Measurements from ENCODE around the gene HSF2. TPM values are rescaled to one million over a fixed set of nuclear protein-coding genes. Genes with fewer than 3 reads are reported as not detected.
A peak's percentile ranks its signal among the peaks of the same experiment; 100 is the strongest.
"Not testable (repeated sequence)": the region's sequence is repeated elsewhere in the genome, so short reads cannot be mapped to it uniquely, and the experiment has no call there.

The HSF2 gene
- total and polyA plus RNA-seq, 8 donors, result 11.0 to 45.9 (median 38.0) TPM

- Histone ChIP-seq H3K9me3 (no peaks in the 10 kb centered on the region), H3K4me1 (no peaks in the 10 kb centered on the region), H3K4me3 (no peak overlapping the region), H3K27me3 (no peaks in the 10 kb centered on the region), H3K36me3 (peaks cover 0 to 64% of the 10 kb centered on the region in 2 donors), H3K27ac (no peak overlapping the region)
- TF ChIP-seq CTCF (IDR thresholded peaks at IDR 0.05), result no peak
- no peak for DNase-seq
- ATAC-seq, result no peak
- intact Hi-C loops (cut with DNase I), result no loop called here
These were observed 45.8 kb downstream of the HSF2 start for GRCh38 chr6:122445274-122445673.

DNA sequence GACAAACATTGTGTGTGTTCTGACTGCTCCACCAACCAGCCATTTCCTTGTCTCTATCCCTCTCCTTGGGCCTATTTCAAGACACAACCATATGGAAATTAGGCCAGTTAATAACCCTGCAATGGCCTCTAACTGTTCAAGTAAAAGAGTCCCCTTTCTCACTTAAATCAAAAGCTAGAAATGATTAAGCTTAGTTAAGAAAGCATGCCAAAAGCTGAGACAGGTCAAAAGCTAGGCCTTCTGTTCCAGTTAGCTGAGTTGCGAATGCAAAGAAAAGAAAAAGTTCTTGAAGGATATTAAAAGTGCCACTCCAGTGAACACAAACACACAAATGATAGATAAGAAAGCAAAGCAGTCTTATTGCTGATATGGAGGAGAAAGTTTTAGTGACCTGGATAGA is 49.6 kb downstream of the HSF2 start:
- no peak for TF ChIP-seq CTCF (IDR thresholded peaks at IDR 0.05)
- no peaks in the 10 kb centered on the region for H3K9me3 ChIP-seq
- no peak overlapping the region for H3K4me3 ChIP-seq
- H3K4me1 ChIP-seq, result no peaks in the 10 kb centered on the region
- no peak overlapping the region for H3K27ac ChIP-seq
- intact Hi-C loops (cut with DNase I), result no loop called here
- peak; percentile 82 for ATAC-seq
- DNase-seq, result peak in 1 of 4 donors; percentile 18
- H3K27me3 ChIP-seq, result no peaks in the 10 kb centered on the region
- H3K36me3 ChIP-seq, result peaks cover 6 to 91% of the 10 kb centered on the region in 2 donors

DNA sequence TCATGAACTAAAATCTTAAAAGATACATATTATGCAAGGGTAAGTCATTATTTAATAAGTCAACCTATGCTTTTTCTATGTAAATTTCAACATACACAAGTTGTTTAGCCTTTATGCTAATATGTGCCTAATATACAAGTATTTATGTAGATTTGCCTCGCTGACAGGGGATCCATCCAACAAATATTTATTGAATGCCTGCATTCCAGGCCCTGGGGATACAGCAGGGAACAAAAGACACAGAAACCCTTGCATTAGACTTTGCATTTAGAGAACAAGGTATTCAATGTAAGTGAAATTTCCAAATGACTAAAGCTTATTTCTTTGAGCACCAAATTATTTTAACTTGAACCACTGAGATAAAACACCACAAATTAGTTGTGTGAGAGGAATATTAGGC is 53.1 kb downstream of the HSF2 start:
- peaks cover 8 to 97% of the 10 kb centered on the region in 2 donors for H3K36me3 ChIP-seq
- ATAC-seq, result no peak
- intact Hi-C loops (cut with DNase I), result no loop called here

DNA sequence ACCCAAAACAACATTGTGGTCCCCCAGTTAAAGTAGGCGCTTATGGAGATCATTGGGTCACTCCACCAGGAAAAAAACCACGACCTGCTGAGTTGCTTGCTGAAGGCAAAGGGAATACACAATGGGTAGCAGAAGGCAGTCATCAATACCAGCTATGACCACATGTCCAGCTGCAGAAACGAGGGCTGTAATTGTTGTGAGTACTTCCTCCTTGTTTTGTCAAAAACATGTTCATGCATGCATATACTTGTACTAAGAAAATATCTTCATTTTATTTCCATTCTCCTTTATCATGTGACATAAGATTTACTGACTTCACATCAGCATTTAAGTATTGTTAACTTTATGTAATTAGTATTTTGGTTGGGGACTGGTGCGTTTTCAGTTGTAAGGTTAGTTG is 55.2 kb downstream of the HSF2 start:
- no peak for ATAC-seq
- H3K9me3 ChIP-seq, result no peaks in the 10 kb centered on the region
- DNase-seq, result no peak
- peaks cover 6 to 10% of the 10 kb centered on the region in 2 donors for H3K4me1 ChIP-seq
- peaks cover 8 to 80% of the 10 kb centered on the region in 2 donors for H3K36me3 ChIP-seq
- H3K27me3 ChIP-seq, result no peaks in the 10 kb centered on the region
- intact Hi-C loops (cut with DNase I), result no loop called here
- H3K27ac ChIP-seq, result no peak overlapping the region
- H3K4me3 ChIP-seq, result no peak overlapping the region
- no peak for TF ChIP-seq CTCF (IDR thresholded peaks at IDR 0.05)

More for the DNA sequence above, 53.1 kb downstream of the HSF2 start:
- no peak for TF ChIP-seq CTCF (IDR thresholded peaks at IDR 0.05)
- no peak for DNase-seq
- Histone ChIP-seq H3K4me3 (no peak overlapping the region), H3K27me3 (no peaks in the 10 kb centered on the region), H3K4me1 (no peaks in the 10 kb centered on the region), H3K27ac (no peak overlapping the region), H3K9me3 (no peaks in the 10 kb centered on the region)

GRCh38 chr6:122455116-122455515 is 55.7 kb downstream of the HSF2 start:
- DNase-seq; intact Hi-C loops (cut with DNase I); H3K9me3 ChIP-seq; H3K27me3 ChIP-seq; ATAC-seq; H3K4me3 ChIP-seq; H3K27ac ChIP-seq: not testable (repeated sequence)
- peaks cover 10% of the 10 kb centered on the region in 2 donors for H3K4me1 ChIP-seq
- peaks cover 8 to 76% of the 10 kb centered on the region in 2 donors for H3K36me3 ChIP-seq

- DNase-seq, result no peak
- Histone ChIP-seq H3K27me3 (no peaks in the 10 kb centered on the region), H3K36me3 (peaks cover 8 to 48% of the 10 kb centered on the region in 2 donors), H3K9me3 (no peaks in the 10 kb centered on the region), H3K4me3 (no peak overlapping the region), H3K27ac (no peak overlapping the region), H3K4me1 (peaks cover 10 to 32% of the 10 kb centered on the region in 2 donors)
- no peak for ATAC-seq
- intact Hi-C loops (cut with DNase I), result no loop called here
- no peak for TF ChIP-seq CTCF (IDR thresholded peaks at IDR 0.05)
These were observed 58.6 kb downstream of the HSF2 start for GRCh38 chr6:122458087-122458486.
